NCI-H1048 (cell line): ENCODE results near the gene TAS1R1.

Source experiments
- DNase-seq: peaks from one replicate; lab custom pipeline; 2025; lab: John Stamatoyannopoulos, UW

The TAS1R1 gene

DNA sequence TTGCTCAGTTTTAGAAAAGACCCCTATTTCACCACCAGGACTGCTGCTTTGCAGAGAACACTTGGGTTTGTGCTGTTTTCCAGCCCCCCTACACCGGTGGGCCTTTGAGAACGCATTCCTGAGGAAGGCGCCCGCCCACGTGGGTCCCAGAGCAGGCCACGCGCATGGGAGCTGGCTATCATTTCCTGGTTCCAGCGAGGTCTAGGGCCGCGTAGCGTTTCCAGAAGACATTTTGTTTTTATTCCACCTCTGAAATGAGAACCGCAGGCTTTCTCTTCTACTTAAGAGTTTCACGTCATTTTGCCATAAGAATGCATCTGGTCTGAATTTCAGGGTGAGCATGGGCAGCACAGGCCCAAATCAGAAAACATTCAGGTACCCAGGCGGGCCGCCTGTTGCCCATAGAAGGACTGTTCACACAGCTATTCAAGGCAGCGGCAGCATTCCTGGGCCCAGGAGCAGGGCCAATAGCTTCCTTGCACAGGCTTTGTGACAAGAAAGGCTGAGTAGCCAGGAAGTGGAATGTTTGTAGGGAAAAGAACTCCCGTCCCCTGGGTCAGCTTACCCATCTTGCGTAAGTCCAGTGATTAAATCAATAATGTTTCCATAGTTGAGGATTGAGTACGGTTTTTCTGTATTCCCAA lies 48.9 kb downstream of the TAS1R1 start:
- DNase-seq: no peak

DNA sequence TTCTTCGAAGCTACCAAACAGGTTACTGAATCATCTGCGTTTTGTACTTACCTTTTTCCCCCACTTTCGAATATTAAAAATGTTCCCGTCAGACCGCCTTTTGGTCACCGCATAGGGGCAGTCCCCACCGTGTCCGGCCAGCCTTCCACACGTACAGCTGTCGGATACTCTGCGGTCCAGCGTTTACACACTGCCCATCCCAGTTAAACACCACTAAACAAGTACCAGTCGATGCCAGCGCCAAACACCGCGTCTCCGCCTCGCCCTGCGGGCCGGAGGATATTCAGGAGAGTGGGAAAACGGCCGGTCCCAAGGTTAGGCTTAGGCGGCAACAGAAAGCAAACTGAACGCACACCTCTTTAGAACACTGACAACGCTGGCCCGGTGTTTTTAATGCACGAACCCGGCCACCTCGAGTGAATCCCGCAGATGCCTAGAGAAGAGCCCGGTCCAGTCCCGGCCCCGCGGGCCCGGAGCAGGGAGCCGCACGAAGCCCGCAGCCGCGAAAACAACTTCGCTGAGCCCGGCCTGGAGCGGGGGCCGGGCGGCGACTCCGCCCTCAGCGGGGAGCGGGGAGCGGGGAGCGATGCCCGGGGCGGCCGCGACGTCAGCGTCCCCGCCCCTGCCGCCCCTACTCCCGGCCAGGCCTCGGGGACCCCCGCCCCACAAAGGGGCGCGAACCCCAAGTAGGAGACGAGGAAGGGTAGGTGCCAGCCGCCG lies 57.7 kb downstream of the TAS1R1 start:
- DNase-seq: no peak

DNA sequence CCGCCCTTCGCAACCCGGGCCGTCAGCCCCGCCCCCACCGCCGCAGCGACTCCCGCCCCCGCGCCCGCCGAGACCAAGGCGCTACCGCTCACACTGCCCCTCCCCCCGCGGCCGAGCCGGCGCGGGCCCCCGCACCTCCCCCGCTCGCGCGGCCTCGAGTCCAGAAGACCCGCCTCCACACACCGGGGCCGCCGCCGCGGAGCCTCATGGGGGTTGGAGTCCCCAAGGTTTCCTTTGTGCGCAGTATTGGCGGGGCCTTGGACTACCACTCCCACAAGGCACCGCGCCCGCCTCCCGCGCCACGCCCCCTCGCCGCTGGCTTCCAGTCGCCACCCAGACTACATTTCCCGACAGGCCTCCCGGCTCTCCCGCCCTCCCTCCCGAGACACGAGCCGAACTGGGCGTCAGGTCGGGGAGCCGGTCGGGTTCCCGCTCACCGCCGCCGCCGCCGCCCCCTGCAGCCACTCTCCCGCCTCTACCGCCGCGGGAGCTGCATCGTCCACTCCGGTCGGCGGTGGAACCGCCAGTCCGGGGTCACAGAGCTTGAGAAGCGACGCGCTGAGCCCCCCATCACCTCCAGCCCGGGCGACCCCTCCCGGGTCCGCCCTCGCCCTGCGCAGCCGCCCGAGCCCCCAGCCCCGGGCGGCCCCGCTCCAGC lies 58.4 kb downstream of the TAS1R1 start, which contains the start of gene PHF13:
Gene PHF13 (plus strand): TSS at position 371 of the 658 bp plus-strand sequence. CDS start 336 bp downstream, outside the sequence.
- peak; percentile 95 for DNase-seq

GRCh38 chr1:6614019-6614928 lies 59.2 kb downstream of the TAS1R1 start:
- DNase-seq: no peak

DNA sequence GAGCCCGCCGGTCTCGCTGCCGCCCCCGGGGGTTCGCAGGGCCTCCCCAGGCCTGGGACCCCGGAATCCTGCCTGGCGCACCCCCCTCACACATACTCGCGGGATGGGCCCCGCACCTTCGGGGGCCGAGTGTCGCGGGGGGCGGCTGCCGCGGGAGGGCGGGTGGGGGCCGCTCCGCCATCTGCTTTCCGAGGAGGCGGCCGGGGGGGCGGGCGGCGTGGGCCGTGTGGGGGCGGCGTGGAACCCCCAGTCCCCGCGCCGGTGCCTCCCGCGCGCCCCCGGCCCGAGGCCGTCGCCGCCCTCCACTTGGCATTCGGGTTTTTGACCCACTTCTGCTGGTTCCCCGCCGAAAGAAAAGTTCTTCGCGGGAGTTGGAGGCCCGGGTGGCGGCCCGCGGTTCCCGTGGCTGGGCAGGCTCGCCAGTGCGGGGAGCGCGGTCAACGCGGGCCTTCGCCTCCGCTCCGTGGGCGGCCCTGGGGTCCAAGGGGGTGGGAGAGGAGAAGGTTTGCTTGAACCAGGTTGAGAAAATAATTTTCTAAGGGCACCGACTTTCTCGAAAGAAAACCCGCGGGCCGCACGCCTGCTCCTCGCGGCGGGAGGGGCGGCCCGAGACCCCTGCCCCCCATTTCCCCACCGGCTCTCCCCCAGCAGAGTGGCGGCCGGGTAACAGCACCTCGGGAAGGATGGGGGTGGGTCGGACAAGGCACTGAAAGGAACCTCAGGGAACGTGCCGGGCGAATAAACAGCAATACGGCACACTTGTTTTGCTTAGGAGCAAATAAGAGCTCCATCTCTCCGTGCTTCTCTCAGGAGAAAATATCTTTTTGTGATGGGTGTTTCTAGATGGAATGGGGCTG lies 60.0 kb downstream of the TAS1R1 start:
- DNase-seq: no peak

- DNase-seq: no peak
Measured at GRCh38 chr1:6619045-6619444, 63.9 kb downstream of the TAS1R1 start.

- DNase-seq: no peak
Measured at GRCh38 chr1:6621429-6622391, 66.6 kb downstream of the TAS1R1 start.

DNA sequence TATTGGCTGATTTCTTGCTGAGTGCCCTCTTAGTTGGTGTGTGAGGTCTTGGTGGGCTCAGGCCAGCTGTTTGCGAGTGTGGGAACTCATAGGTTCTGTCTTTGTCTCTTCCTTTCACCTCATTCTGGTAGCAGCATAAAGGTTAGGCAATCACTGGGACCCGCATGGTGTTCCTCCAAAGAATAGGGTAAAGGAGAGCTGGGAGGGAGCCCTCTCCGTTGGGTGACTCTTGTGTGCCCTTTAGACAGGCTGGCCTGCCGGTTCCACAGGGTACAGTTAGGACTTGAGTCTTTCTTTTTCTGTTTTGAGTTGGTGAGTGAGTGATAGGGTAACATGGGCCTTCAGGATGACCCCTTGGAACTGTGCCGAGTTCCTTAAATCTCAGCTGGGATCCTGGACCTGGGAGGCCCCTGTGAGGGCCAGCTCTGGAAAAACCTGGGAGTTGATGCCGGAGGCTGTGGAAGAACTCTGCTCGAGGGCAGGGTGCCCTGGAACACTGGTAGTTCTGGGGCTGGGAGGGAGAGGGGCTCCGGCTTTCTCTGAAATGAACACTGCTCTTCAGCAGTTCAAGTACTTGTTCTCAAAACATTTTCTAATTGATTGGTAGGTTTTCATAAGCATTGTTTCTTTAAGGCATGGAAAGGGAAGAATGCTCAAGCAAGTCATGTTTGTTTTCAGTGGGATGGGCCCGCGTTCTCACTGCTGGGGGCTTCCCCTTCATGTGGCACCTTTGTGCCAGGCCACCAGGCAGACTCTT lies 67.5 kb downstream of the TAS1R1 start:
- no peak for DNase-seq

- no peak for DNase-seq
Measured at GRCh38 chr1:6623269-6623965, 68.3 kb downstream of the TAS1R1 start.

- DNase-seq: peak; percentile 59
Measured at GRCh38 chr1:6624710-6625583, 69.8 kb downstream of the TAS1R1 start, which contains the start of gene THAP3. THAP3 (plus strand) TSS chr1:6624868; CDS start chr1:6625219, 351 bp downstream.

- no peak for DNase-seq
Measured at GRCh38 chr1:6625584-6626149, 70.6 kb downstream of the TAS1R1 start.

DNA sequence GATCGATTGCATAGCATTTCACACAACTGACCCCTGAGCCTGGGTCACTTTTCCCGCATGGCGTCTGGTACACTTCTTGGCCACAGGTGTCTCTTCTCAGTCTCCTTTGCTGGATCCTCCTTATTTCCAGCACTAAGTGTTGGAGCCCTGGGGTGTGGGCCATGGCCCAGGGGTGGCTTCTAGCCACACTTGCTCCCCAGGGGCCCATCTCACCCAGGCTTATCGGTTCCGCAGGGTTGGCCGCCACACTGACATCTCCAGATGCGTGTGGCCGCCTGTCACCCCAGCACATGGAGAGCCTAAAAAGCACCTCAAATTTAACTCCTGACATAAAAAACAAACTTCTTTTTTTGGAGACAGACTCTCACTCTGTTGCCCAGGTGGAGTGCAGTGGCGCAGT lies 71.9 kb downstream of the TAS1R1 start:
- no peak for DNase-seq

- no peak for DNase-seq
Measured at GRCh38 chr1:6627841-6628545, 72.9 kb downstream of the TAS1R1 start.

GRCh38 chr1:6628971-6629479 lies 73.9 kb downstream of the TAS1R1 start:
- no peak for DNase-seq
